GM18507 (cell line): Measurements from ENCODE around the gene HEPHL1.

ENCODE experiments used
- DNase-seq: peaks from one replicate; pipeline ENCODE4 v3.0.0; 2011; ENCODE audit warnings: low read depth; ENCODE audit not compliant: insufficient read length; ENCODE audit errors: extremely low spot score
- FAIRE-seq: peaks from 2 replicates; lab custom pipeline; 2011; peaks lifted over from hg19 to GRCh38; lab: Jason Lieb, UNC

Gene HEPHL1

GRCh38 chr11:94018721-94019120 lies 2.4 kb upstream of the HEPHL1 start:
- FAIRE-seq (no peak), DNase-seq (no peak)

DNA sequence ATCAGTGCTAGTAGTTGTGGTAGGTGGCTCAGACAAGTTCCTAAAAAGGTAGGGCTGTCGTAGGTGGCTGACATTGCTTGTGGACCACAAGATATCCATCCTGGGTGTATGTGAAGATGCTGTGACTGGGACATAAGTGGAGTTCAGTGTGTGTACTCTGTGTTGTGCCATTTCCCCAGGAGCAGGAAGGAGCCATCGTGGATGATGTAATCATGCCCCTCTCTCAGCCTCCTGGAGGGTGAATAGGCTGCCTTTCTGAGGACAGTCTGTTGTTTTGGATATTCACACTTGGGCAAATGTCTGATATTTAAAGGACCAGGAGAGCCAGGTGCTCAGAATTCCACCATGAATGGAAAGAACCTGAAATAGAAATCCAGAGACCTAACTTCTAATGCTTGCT lies 2.7 kb downstream of the HEPHL1 start:
- DNase-seq (no peak), FAIRE-seq (no peak)

GRCh38 chr11:94024547-94024946 lies 3.4 kb downstream of the HEPHL1 start:
- FAIRE-seq = no peak
- no peak for DNase-seq

DNA sequence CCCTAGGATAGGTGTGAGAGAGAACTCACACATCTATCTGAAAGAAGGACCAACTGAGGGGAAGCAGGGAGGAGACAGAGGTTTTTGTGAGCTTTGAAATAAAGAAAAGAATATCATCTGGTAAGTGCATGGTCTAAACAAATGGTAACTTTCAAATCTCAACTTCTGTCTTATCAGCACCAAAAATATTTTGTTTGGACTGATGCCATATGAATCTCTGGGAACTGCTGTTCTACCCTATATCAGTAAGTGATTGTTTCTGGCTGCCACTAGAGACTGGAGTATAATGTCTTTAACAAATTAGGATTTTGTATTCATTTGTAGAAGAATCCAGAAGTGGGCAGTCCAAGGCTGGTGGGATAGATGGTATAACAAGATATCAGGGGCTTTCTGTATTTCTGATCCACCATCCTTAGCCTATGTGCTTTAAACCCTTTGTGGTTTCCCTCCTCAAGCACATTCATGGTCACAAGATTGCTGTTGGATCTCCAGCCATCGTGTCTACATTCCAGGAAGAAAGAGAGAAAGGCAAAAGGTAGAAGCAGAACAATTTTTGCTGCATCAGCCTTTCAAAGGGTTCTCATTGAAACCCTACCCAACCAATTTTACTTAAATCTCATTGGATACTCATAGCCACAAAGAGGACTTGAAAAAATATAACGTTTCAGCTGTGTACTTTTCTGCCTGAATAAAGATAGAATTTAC lies 4.7 kb downstream of the HEPHL1 start:
- FAIRE-seq (no peak), DNase-seq (no peak)

DNA sequence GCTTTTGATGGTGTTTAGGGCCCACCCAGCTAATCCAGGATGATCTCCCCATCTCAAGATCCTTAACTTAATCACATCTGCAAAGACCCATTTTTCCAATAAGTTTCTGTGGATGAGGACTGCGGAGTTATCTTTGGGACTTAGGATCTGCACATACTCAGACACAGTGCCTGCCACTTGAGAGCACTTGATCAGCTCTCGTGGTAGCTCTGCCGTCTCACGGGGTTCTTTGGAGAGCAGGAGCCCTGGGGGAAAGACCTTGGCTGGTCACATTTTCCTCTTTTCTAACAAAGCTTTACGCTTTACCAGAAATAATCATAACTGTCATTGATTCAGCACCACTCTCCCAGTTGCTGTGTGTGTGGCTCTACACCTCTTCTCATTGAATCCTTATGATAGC lies 6.1 kb downstream of the HEPHL1 start:
- DNase-seq (no peak), FAIRE-seq (no peak)

GRCh38 chr11:94028436-94028835 lies 7.3 kb downstream of the HEPHL1 start:
- FAIRE-seq (no peak), DNase-seq (no peak)

- no peak for FAIRE-seq
- no peak for DNase-seq
These were observed 8.9 kb downstream of the HEPHL1 start for GRCh38 chr11:94030059-94030458.

DNA sequence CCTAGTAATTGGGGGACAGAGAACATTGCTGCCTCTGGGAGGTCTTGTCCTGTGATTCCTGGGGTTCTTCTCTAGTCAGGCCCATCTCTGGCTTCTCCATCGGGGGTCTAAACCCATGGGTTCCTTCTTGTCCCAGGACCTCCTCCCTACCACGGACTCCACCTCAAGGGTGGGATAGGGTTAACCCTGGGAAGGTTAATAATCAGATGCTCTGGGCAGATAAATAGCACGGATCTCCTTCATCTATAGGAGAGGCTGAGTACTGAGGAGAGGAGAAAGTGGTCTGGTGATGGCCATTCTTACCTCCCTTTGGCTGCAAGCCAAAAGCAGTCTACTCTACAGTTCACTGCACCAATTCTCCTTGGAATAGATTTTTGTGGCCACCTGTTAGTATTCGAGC lies 10.5 kb downstream of the HEPHL1 start:
- no peak for FAIRE-seq

GRCh38 chr11:94032066-94032465 lies 10.9 kb downstream of the HEPHL1 start:
- DNase-seq (no peak), FAIRE-seq (no peak)

More for the DNA sequence above, 10.5 kb downstream of the HEPHL1 start:
- no peak for DNase-seq

- FAIRE-seq (no peak), DNase-seq (no peak)
These were observed 11.6 kb downstream of the HEPHL1 start for GRCh38 chr11:94032725-94033124.

GRCh38 chr11:94034207-94034606 lies 13.1 kb downstream of the HEPHL1 start:
- DNase-seq (no peak), FAIRE-seq (no peak)

GRCh38 chr11:94036096-94036495 lies 14.9 kb downstream of the HEPHL1 start:
- FAIRE-seq (no peak), DNase-seq (no peak)

GRCh38 chr11:94043241-94043640 lies 22.1 kb downstream of the HEPHL1 start:
- DNase-seq (no peak), FAIRE-seq (no peak)

DNA sequence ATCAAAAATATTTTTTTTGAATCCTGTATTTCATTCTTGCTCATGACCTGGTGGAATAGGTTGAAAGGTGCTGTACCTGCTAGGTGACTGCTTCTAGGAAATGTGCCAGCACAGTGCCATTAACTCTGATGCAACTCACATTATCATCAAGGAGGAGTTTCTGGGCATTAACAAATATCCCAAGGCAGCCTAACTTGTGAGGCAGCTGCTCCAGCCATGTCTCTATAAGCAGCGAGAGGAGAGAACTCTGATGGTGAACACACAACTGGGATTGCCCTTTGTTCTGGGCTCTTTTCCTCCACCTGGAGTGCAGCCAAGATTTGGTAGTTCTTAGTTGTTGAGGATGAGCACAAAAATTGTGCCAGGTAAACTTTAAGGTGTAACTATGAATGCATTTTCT lies 25.6 kb downstream of the HEPHL1 start:
- FAIRE-seq (no peak), DNase-seq (no peak)

GRCh38 chr11:94048032-94048709 lies 27.0 kb downstream of the HEPHL1 start:
- DNase-seq = no peak
- FAIRE-seq = no peak

- FAIRE-seq (no peak), DNase-seq (no peak)
These were observed 28.2 kb downstream of the HEPHL1 start for GRCh38 chr11:94049351-94049750.

- FAIRE-seq = no peak
- no peak for DNase-seq
These were observed 37.5 kb downstream of the HEPHL1 start for GRCh38 chr11:94058630-94059029.

GRCh38 chr11:94059065-94059464 lies 37.9 kb downstream of the HEPHL1 start:
- FAIRE-seq (no peak), DNase-seq (no peak)

GRCh38 chr11:94060401-94060800 lies 39.2 kb downstream of the HEPHL1 start:
- no peak for DNase-seq

DNA sequence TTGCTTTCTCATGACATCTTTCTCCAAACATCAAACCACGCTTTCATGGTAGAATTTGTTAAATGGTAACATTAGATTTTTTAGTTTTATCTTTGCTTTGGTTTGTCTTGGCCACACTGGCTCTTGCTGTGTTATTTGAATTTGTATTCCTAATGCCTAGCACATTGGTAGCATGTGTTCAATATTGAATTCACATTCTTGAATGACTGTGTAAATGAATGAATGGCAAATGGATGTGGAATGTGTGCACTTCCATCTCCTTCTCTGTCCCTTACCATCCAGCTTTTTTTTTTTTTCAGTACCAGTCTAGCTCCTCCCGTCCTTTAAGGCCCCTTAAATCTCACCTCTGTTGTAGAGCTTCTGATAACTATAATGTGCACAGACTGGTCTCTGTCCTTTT lies 41.2 kb downstream of the HEPHL1 start:
- no peak for FAIRE-seq
- no peak for DNase-seq

More at GRCh38 chr11:94060401-94060800, 39.2 kb downstream of the HEPHL1 start:
- no peak for FAIRE-seq

DNA sequence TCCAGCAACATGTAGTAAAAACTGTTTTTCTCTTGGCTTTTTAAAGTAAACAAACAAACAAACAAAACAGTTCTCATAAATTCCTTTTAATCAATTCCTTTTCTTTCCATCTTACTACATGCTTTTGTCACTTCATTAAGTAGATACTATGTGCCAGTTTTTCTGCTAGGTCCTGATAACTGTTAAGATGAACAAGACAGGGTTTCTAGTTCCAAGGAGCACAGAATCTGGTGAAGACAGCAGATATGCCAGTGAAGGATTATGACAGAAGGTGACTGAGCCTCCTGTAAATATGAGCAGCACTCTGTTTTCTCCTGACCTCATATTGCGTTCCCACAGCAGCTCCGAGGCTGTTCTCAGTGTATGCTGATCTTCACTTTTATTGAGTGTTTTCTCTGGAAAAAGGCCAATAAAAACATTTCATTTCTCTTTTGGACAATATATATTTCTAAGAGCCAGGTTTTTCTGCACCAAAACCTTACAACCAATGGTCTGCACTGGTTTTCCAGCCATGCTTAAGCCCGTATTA lies 45.8 kb downstream of the HEPHL1 start:
- FAIRE-seq = no peak
- no peak for DNase-seq
